NCI-H2171 (cell line): ENCODE results near the gene TENT4A.

Source experiments
- DNase-seq: peaks from one replicate; lab custom pipeline; 2025; lab: John Stamatoyannopoulos, UW

TENT4A gene

DNA sequence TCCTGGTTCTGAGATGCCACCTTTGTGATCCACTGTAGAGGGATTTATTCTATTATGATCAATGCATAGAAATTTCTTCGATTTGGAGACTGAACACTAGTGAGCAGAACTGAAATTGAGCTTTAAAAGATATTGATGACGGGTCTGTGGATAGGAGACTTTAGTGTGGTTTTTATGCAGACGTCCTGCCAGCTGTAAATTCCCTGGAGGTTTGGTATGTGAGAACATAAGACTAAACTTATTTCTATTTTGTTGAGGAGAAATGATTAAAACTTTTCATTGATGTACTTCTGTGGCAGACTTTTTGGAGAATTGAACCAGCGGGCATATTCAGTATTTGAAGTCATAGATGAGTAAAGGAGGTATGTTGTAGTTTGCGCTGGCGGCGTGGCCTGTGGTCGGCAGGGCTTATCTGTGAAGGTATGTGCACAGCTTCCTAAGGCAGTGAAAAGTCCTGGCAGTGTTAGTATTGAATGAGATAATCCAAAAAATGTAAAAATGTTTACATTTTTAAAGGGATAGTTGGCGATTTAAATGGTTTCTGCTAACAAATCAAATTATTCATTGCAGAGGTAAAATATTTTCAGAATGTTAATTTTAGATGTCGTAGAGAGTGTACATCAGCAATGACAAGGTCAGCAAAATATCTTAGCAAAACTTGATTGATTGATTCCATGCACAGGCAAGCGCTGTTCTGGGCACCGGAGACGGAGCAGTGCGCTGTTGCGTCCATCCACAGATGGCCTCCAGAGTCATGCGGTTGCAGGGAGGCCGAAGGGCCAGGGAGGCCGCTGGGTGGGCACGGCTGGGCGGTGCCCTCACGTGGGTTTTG, 20.4 kb downstream of the TENT4A start:
- DNase-seq, result no peak

DNA sequence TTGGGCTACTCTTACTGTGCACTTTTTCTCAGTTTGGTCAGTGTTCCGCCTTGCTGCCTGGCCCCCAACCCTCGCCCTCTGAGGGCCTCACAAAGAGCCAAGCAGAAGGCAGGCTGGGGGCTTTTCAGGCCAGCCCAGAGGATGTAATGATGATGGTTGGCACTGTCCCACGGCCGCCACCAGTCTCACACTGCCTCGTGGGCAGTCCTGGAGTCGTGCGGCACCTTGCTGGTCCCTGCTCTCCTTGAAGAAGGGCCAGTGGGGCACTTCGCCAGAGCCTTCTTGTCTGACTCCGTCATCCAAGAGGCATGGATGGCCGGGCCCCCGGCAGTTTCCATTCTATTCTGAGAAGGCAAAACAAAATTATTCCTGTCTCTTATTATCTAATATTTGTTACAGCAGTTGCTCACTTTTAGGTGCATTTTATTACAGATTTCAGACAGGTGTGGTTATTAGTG, 21.0 kb downstream of the TENT4A start:
- DNase-seq, result no peak

DNA sequence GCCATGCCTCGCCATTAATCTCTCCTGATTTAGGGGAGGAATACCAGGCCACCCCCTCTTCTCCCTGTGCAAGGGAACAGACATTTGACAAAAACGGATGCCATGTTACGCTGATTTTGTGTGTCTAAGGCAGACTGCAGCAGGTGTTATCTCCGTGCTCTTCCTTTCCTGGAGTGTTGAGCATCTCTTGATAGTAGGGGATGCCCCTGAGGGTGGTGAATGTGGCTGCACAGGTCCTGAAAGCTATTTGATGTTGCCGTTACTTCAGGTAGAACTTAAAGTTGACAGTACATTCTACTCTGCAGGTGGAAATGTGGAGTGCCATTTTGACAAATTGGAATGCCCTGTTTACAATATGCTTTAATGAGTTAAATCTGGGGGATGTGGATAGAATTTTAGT, 21.5 kb downstream of the TENT4A start:
- DNase-seq, result no peak

DNA sequence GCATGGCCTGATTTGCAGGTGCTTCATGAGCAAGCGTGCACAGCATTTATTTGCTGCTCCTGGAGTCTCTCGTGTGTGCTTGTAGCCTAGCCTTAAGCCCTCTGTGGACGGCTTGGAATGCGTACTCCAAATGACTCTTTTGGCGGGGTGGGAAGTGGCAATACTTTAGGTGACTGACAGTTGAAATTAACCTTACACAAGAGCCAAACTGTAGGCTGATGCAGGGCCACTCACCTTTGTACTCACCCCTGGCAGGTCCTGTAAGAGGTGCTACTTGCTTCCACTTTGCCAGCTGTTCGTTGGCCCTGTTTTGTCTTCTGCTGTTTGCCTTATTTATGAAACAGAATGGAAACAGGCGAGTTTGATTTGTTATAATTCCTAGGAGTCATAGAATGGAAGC, 22.9 kb downstream of the TENT4A start:
- no peak for DNase-seq

DNA sequence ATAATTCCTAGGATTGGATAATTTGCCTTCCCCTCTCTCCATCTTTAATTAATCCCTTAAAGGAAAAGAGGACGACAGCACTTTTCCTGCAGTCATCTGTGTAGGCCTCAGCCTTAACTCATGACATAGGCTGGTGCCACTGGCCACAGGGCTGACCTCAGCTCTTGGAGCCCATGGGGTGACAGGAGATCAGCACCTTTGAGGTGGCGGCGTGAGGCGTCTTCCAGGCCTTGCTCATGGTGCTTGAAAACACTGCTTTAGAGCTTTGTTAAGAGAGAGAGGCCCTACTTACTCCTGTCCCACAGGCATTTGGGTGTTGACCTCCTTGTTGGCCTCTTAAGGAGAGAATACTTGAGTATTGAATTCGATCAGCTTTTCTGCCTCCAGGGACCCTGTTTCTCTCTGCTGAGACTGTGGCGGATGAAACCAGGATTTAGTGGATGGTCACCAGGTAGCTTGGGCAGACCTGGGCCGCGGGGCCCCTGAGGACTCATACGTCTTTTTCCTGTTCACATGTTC, 23.4 kb downstream of the TENT4A start:
- no peak for DNase-seq

DNA sequence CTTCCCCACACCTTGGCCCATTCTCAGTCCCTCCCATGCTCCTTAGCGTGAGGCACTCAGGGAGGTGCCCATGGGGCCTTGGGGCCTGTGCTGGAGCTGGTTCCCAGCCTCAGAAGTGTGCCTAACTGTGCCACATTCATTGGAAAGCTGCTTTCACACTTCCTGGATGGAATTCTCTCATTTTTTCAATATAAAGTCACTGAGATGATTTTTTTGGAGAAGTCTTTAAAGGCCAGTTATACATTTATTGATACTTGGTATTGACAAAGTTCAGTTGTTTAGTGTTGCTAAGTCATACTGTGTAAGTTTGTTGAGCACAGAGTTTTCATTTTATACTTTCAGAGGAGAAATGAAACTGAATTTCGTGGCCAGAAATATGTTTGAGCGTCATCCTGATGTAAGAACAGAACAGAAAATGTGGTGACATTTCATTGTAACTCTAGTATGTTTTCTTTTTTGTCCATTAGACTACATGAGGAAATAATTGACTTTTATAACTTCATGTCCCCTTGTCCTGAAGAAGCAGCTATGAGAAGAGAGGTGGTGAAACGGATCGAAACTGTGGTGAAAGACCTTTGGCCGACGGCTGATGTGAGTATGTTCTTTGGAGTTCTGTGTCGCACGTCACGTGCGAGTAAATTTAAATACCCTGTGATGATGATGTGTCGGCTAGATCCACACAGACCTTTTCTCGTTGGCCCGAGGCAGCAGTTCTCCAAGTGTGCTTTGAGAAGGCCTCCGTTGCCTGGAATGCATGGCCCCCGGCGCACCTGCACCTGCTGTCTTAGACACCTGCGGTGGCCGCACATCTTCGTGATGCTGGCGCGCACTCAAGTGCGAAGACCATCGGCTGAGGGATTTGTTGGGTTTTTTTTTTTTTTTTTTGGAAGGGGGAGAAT, 24.1 kb downstream of the TENT4A start:
- DNase-seq, result no peak

DNA sequence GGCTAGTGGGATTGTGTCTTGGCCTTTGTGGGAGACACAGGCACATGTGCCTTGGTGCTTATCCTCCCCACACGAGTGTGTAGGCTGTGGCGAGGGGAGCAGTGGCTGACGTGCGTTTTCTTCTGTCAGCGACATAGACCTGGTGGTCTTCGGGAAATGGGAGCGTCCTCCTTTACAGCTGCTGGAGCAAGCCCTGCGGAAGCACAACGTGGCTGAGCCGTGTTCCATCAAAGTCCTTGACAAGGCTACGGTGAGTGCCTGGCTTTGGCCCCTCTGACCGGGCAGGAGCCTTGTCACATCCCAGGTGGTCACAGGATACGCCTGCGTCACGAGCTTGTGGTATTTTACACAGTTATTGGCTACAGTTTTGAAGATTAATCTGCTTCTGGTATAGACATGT, 26.4 kb downstream of the TENT4A start:
- DNase-seq, result no peak

DNA sequence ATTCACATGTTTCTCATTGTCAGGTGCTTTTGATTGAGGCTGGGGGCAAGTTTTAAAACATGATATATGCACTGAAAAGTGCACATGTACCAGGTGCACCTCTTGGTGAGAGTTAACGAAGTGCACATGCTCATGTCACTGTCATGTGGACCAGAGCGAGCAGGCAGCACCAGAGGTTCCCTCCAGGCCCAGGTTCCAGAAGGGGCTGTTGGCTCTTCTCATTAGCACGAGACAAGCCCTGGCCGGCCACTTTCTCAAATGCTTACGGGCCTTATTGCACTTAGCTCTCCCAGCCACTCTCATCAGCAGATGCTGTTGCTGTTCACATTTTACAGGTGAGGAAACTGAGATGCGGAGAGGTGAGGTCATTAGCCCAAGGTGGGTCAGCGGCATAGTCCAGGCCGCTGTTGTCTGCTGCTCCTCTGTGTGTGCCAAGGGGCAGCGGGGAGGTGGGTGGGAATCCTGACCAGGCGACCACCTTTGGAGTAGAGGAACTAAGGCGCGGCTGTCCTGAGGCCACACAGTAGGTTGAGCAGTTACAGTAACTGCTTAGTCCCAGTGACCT, 27.4 kb downstream of the TENT4A start:
- no peak for DNase-seq

DNA sequence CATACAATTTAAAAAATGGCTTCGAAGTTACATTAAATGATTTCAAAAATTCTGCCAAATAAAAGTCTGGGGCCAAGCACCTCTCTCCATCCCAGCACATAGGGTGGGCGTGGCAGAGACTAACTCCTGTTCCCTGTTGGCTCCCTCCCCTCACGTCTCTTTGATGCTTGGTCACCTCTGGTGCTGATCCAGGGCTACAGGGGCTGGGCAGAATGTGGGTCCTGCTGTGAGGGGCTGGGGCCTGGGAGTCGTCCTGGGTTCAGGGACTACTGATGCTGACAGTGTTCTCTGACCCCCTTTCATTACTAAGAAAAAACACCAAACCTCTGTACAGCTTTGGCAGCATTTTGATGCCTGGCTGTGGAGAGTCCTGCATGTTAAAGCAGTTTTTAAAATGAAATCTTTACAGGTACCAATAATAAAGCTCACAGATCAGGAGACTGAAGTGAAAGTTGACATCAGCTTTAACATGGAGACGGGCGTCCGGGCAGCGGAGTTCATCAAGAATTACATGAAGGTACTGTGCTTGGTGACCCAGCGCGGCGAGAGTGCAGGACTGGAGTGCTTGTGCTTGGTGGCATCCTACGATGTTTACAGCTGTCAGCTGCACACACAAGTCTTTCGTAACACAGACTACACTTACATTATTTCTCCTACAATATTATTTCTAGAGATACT, 29.0 kb downstream of the TENT4A start:
- DNase-seq, result no peak

DNA sequence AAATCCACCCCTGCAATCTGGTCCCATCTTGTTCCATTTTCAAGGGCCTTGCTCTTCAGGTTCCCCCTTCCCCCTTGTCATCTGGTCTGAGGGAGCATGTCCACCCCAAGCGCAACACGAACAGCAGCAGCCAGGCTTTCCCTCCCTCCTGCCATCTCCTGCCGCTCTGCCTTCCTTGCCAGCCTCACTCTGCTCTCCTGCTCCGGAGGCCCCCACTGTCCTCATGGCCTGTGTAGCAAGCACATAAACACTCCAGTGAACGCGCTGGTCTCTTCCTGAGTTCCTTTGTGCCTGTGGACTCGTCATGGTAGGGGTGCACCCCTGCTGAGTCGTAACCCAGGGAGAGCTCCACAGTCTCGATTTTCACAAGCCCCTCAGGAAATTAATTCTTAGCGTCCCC, 29.9 kb downstream of the TENT4A start:
- DNase-seq, result no peak

DNA sequence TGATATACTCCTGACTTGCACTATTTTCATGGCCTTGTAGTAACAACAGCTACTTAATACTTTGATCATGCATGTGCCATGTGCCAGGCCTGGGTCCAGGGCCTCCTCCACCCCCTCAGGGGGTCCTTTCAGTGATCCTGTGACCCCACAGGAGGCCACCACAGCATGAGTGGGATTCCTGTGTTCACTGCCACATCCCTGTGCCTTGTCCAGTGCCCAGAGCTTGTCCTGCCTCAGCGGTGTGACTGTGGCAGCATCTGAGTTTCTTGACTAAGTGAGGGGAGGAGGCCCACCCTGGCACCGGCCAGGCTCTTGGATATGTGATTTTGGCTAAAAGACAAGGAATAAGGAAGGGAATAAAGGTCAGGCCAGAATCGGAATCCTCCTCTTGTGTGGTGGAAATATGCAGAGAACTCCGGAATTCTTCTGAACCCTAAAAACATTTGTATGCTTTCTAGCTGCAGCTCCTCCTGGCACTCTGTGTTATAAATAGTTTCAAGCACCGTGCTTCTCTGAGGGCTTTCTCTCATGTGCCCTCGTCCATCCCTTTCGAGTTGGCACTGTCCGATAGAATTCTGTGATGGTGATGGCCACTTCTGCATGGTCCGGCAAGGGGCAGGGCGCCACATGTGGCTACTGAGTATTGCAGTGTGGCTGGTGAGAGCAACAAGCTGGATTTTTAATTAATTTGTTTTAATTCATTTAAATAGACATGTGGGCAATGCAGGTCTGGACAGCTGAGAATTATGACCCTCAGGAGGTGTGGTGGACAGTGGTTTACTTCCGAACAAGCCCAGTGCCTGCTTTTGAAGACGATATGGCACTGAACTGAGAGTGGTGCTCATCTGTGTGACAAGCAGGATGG, 31.8 kb downstream of the TENT4A start:
- DNase-seq, result no peak

DNA sequence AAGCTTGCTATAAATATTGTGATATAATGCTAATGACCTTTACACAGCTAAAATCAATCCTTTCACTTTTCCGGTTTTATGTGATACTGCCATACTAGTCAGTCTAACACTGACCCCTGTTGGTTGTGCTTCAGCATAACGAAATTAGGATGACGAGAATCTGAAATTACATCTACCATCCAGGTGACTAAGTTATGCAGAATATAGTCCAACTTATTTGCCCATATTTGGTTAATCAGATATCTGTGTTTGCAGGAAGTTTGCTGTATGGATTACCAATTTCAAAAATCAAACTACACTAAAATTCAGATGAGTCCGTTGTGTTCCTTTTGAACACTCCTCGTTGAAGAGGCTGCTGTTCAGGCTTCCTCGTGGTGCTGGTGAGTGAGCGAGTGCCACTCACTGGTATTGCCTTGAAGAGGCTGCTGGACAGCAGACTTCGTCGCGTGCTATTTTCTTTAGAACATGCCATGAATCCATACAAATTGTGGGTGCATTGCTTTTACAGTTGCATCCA, 32.5 kb downstream of the TENT4A start:
- DNase-seq, result peak; percentile 6

DNA sequence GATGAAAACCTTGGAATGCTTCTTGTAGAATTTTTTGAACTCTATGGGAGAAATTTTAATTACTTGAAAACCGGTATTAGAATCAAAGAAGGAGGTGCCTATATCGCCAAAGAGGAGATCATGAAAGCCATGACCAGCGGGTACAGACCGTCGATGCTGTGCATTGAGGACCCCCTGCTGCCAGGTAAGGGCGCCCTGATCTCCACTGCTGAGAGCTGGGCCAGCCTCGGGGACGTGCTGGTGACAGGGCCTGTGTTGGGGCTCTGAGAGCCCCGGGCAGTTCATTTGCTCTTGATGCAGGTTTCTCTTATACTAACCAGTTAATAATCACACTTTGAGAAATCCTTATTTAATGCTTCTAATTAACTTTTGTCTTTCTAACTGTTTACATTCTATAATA, 33.0 kb downstream of the TENT4A start:
- DNase-seq, result no peak

DNA sequence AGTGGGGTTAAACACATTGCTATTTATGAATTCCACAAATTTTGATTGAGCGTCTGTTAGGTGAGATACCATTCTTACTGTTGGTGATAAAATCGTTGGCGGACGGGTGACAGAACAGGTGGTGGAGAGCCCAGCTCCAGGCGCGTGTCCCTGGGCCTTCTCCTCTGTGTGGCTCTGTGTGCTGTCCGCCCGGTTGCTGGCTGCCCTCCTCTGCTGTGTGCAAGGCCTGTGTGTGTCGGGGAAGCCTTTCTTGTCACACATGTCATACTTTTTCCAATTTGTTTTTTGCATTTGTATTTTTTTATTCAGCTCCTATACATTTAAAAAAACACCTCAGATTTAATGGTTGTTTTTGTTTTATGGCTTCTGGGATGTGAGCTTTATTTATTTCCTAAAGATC, 33.9 kb downstream of the TENT4A start:
- no peak for DNase-seq

DNA sequence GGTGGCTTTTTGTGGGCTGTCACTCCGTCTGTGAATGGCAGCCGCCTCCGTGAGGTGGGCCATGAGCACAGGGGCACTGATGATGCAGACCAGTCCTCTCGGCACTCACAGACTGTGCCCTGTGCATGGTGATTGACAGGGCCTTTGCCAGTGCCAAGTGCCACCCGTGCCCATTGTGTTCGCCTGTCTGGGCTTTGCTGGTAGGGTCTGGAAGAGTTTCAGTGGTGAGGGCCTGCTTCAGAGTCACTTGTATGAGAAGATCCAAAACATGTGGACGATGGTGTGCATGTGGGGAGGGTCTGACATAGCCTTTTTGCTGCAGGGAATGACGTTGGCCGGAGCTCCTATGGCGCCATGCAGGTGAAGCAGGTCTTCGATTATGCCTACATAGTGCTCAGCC, 34.9 kb downstream of the TENT4A start:
- no peak for DNase-seq

DNA sequence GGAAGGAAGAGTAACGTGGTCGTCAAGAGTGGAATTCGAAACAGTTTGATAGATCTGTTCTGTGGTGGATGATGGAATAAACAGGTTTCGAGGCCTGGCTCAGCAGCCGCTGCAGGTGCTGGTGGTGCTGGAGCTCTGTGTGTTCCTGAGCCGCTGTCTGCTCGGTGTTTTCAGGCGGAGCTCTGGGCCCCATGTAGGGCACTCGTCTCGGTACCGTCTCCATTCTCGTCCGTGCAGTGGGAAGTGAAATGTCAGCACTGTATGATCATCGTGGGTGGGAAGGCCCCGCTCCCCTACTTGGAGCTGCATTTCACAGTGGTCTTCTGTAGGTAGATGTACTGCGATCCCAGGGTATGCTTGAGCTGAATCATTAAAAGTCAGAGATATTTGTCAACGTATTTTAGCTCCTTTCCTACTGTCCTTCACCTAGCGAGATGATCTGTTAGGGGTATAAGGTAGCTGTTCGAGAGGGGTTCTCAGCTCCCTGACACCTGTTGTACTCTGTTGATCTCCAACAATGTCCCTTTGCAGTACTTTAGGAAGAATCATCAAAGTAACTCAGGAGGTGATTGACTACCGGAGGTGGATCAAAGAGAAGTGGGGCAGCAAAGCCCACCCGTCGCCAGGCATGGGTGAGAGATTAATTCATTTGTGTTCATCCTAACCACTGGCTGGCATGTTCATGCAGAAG, 35.9 kb downstream of the TENT4A start:
- no peak for DNase-seq

DNA sequence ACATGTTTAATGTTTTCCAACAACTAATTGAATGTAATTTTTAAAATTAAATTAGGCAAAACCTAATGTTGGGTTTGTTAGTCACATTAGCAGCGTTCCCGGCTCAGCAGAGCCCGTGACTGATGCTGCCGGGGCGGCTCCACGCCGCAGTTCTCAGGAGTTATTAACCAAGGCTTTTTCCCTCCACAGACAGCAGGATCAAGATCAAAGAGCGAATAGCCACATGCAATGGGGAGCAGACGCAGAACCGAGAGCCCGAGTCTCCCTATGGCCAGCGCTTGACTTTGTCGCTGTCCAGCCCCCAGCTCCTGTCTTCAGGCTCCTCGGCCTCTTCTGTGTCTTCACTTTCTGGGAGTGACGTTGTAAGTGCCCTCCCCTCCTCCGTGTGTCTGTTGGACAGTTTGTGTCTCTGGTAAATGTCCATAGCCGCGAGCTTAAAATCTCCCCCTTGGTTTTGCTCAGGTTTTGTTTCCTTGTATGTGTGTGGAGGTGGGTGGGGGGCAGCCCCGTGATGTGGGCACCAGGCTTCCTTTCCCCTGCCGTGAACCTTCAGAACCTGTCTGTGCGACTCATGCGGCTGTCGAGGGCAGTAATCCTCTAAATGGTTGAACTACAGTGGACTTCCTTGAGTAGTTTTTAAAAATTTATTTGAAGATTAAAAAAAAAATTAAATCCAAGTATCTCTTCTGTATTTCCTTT, 37.1 kb downstream of the TENT4A start:
- DNase-seq, result no peak

DNA sequence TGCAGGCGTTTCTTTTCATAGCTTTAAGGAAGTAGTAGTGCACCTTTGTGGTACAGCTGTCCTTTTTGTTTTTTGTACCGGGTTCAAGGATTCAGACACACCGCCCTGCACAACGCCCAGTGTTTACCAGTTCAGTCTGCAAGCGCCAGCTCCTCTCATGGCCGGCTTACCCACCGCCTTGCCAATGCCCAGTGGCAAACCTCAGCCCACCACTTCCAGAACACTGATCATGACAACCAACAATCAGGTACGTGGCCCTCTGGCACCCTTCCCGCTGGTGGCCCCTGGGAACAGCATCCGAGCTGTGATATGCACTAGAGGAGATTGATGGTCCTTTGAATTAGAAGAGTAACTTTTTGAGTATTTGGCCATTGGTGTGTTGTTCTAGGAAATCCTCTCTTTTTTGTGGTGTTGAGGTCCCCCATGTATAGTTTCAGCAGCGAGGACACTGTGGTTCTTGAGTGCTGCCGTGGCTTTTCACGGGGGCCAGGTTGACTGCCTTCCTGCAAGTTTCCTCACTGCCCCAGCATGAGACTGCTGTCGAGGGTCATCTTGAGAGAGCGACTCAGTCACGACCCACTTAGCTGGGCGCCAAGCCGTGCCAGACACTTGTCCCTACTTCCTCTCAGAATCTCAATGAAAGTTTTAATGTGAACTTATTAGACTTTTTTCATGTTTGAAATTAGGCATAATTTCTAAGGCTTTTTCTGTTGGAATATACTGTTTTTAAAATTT, 37.9 kb downstream of the TENT4A start:
- DNase-seq, result no peak

DNA sequence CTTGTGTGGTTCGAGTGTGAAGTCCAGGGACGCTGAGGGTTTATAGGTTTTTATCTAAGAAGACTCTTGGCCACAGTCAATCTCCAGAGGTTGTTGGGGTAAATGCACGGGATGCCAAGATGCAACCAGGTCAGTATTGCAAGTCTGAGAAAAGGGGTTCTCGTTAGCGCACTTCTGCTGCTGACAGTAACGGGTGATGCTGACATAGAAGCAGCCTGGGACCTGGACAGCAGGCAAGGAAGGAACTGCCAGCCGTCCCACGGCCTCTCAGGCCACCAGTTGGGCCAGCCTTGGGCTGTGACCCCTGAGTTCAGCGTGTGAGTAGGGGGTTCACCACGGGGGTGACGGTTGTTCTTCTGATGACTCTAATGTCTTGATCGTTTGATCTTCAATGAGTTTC, 39.0 kb downstream of the TENT4A start:
- DNase-seq, result no peak
